GM21529 (cell line): Measurements from ENCODE around the gene BPTF.
"Not testable (repeated sequence)": the region's sequence is repeated elsewhere in the genome, so short reads cannot be mapped to it uniquely, and the experiment has no call there.

Experiments used
- ATAC-seq: cut with Tn5 transposase; IDR thresholded peaks from one replicate; pipeline ENCODE4 v1.9.1; 2021; ENCODE audit not compliant: unreplicated experiment

The BPTF gene

DNA sequence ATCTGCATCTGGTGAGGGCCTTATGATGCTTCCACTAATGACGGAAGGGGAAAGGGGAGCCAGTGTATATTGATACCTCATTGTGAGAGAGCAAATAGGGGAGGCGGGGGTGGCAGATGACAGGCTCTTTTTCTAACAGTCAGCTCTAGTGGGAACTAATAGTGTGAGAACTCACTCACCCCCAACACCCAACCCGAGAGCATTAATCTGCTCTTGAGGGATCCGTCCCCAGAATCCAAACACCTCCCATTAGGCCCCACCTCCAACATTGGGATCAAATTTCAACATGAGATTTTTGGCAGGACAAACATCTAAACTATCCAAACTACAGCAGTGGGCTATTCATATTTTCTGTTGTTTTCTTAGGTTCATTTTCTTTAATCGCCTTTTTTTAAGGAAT lies 54.4 kb downstream of the BPTF start:
- ATAC-seq, result no peak

DNA sequence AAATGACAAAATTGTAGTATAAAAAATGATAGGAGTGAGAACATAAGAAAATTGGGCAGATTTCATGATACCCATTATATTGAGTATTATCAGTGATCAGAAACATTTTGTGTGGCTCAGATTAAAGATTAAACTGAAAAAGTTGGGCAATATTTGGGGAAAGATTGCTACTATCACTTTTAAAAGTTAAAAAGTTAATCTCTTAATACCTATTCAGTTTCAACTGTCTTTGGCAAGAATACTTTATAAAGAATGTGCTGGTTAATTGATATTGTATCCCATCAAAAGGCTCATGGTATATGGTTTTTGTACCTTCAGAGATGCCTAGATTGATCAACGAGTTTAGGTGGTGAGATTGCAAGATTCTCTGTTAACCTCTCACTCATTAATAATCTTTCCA lies 55.8 kb downstream of the BPTF start:
- ATAC-seq, result no peak

DNA sequence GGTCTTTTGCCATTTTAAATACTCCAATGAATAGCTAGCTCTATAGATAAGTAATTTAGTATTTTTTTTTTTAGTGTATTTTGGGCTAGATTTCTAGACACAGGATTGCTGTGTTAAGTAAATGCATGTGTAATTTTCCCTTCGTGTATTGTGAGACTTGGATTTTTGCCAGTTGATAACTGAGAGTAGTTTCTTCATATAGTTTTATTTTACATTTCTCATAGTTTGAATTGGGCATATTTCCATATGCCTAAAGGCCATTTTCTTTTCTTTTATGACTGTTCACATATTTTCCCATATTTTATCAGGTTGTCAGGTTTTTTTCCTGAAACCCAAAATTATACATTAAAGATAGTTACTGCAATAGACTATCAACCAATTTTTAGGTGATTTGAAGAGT lies 59.4 kb downstream of the BPTF start:
- ATAC-seq, result no peak

DNA sequence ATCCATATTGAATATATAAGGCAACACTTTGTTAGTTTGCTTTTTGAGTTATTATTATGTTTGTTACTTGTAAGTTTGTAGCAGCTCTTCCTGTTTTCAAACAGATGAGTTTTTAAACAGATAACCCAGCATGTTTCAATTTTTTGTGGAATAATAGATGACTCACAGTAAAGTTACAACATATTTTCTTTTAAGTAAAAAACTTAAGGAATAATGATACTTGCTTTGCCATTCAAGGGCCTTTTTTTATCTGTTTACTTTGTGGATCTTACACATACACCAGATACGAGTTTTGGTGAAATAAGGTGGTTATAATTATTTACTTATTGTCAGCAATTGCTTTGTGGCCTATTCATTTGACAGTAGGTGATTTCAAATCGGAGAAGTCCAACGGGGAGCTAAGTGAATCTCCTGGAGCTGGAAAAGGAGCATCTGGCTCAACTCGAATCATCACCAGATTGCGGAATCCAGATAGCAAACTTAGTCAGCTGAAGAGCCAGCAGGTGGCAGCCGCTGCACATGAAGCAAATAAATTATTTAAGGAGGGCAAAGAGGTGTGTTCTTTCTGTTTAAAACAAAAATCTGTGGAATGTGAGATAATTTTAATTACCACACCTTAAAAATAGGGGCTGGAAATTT lies 66.3 kb downstream of the BPTF start:
- ATAC-seq, result no peak

DNA sequence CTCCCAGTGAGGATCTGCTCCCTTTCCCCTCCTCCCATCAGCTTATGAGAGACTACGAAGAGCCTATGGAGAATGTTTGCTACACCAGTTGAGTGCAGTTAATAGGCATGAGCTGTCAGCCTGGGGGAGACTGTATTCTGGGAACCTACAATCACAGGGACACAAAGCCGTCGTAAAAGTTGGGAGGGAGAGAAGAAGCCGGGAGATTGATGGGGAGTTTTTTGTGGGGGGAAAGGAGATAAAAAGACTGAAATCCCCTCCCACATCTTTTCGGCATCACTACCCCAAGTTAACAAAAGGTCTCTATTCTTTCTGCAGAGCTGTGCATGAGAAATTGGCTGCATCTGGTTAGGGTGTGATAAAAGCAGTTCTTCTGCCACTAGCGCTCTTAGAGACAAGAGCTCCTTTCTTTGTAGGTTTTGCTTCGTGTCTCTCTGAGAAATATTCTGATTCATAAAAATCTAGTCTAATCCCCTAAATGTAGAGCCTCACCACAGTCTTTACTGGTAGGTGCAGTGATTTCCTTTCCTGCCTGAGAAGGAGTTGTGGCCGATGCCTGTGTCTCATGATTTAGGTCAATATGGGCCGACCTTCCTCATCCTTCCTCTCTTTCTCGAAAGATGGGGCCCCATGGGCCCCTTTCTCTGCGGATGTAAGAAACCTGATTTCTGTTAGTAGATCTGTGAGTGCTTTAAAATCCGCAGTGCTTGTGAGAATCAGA lies 77.4 kb downstream of the BPTF start:
- ATAC-seq, result no peak

DNA sequence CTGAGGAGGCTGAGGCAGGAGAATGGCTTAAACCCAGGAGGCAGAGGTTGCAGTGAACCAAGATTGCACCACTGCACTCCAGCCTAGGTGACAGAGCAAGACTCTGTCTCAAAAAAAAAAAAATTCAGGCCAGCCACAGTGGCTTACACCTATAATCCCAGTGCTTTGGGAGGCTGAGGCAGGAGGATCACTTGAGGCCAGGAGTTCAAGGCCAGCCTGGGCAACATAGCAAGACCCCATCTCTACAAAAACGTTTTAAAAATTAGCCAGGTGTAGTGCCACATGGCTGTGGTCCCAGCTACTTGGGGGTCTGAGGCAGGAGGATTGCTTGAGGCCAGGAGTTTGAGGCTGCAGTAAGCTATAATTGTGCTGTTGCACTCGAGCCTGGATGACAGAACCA lies 80.0 kb downstream of the BPTF start:
- not testable (repeated sequence) for ATAC-seq

DNA sequence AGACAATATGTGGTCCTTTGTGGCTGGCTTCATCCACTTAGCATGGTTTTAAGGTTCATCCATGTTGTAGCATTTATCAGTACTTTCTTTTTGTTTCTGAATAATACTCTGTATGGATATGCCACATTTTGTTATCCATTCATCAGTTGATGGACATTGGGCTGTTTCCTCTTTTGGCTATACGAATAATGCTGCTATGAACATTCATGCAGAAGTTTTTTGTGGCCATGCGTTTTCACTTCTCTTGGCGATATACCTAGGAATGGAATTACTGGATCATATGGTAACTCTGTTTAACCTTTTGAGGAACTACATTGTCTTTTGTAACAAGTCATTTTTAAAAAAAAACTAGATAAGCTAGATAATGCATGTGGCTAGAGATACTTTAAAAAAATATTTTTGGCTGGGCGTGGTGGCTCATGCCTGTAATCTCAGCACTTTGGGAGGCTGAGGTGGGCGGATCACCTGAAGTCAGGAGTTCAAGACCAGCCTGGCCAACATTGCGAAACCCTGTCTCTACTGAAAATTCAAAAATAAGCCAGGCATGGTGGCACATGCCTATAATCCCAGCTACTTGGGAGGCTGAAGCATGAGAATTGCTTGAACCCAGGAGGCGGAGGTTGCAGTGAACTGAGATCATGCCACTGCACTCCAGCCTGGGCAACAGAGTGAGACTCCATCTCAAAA lies 85.0 kb downstream of the BPTF start:
- ATAC-seq, result not testable (repeated sequence)

DNA sequence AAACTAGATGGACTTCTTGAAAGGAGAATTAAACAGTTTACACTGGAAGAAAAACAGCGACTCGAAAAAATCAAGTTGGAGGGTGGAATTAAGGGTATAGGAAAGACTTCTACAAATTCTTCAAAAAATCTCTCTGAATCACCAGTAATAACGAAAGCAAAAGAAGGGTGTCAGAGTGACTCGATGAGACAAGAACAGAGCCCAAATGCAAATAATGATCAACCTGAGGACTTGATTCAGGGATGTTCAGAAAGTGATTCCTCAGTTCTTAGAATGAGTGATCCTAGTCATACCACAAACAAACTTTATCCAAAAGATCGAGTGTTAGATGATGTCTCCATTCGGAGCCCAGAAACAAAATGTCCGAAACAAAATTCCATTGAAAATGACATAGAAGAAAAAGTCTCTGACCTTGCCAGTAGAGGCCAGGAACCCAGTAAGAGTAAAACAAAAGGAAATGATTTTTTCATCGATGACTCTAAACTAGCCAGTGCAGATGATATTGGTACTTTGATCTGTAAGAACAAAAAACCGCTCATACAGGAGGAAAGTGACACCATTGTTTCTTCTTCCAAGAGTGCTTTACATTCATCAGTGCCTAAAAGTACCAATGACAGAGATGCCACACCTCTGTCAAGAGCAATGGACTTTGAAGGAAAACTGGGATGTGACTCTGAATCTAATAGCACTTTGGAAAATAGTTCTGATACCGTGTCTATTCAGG lies 85.9 kb downstream of the BPTF start:
- ATAC-seq, result no peak

DNA sequence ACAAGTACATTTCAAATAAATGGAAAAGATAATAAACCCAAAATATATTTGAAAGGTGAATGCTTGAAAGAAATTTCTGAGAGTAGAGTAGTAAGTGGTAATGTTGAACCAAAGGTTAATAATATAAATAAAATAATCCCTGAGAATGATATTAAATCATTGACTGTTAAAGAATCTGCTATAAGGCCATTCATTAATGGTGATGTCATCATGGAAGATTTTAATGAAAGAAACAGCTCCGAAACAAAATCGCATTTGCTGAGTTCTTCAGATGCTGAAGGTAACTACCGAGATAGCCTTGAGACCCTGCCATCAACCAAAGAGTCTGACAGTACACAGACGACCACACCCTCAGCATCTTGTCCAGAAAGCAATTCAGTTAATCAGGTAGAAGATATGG lies 86.8 kb downstream of the BPTF start:
- no peak for ATAC-seq

DNA sequence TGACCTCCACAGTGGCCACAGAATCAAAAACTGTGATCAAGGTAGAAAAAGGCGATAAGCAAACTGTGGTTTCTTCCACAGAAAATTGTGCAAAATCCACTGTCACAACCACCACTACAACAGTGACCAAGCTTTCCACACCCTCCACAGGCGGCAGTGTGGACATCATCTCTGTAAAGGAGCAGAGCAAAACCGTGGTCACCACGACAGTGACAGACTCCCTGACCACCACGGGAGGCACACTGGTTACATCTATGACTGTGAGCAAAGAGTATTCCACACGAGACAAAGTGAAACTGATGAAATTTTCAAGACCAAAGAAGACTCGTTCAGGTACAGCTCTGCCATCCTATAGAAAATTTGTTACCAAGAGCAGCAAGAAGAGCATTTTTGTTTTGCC lies 87.4 kb downstream of the BPTF start:
- ATAC-seq, result no peak

DNA sequence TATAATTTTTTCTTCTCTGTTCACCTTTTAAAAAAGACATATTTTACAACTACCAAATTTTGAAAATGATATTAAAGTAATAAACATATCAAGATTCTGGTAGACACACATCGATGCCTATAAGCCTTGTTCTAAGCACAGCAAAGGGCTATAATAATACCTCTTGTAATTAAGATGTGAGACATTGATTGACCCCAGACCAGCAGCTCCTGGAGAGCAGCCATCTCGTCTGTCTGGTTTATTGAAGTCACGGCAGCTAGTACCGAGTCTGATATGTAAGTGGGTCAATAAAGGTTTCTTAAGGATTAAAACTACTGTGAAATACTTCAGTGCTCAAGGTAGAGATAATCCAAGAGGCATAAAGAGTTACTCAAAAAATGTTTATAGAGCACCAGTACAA lies 94.9 kb downstream of the BPTF start:
- ATAC-seq, result no peak

DNA sequence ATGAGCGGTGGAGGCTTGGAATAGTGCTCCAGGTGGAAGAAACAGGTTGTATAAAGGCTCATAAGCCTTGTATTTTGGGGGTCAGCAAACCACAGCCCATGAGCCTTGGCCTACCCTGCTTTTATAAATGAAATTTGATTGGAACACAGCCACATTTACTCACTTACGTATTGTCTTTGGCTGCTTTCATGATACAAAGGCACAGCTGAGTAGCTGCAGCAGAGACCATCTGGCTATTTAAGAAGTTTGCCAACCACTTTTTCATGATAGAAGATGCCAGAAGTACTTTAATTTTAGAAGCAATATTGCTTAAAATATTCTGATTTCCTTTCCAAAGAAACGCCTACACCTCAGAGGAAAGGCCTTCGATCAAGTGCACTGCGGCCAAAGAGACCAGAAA lies 97.2 kb downstream of the BPTF start:
- ATAC-seq, result no peak

DNA sequence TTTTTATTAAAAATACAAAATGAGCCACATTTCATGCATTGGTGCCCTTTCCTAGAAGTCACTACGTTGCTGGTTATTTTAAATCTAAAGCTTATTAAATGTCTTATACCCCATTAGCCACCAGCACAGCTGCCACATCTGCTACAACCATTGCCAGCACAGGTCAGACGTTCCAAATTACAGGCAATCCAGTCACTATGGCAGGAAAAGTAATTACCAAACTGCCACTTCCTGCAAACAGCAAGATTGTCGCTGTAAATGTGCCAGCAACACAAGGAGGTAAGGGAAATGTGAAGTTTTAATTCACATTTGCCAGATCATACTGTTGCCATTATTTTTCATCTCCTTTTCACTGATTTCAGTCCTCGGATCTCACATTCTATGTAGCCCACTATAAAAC lies 103.5 kb downstream of the BPTF start:
- ATAC-seq, result not testable (repeated sequence)

DNA sequence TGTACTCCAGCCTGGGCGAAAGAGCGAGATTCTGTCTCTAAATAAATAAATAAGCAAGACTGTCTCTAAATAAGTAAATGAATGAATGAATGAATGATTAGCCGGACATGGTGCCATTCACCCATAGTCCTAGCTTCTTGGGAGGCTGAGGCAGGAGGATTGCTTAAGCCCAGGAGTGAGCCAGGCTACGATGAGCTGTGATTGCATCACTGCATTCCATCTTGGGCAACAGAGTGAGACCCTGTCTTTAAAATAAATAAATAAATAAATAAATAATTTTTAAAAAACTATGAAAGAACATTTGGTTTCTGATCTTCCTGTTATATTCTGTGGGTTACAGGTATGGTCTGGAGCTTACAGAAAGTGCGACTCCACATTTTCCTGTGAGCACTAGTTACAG lies 105.9 kb downstream of the BPTF start:
- ATAC-seq, result no peak

DNA sequence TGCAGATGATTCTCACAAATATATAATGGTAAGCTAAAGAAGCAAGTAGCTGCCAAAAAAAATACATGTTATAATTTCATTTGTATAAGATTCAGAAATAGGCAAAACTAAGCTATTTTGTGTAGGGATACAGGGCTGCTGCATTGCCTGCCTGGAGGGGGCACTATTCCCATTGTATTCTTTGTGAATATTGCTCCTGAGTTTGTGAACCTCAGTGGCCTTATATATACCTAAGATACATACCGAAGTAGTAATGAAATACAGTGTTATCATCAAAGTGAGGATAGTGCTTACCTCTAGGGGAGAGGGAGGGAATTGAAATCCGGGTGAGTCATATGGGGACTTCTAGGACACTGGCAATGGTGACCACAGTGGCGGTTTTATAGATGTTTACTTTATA lies 117.5 kb downstream of the BPTF start:
- no peak for ATAC-seq

DNA sequence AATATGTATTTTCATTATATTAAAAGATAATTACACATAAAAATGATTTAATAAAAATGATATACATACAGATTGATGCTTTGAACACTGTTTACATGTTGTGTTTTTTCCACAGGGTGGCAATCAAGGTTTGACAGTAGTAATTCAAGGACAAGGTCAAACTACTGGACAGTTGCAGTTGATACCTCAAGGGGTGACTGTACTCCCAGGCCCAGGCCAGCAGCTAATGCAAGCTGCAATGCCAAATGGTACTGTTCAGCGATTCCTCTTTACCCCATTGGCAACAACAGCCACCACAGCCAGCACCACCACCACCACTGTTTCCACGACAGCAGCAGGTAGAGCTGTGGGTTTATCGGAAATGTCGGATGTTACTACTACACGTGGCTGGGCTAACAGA lies 118.7 kb downstream of the BPTF start:
- ATAC-seq, result no peak

DNA sequence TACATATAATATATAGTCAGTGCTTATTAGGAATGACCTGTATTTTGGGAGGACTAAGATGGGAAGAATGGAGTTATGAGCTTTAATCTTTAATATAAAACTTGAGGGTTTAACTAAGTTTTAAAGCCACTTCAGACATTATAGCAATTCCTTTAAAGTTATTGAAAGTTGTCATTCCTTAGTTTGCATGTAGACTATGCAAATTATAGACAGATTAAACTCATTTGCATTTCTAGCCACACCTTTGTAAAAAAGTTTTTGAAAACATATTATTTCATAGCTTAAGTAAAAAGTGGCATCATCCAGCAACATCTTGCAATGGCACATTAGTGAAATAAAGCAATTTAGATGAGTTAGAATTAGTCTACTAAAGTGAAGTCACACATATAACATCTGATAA lies 121.2 kb downstream of the BPTF start:
- no peak for ATAC-seq

DNA sequence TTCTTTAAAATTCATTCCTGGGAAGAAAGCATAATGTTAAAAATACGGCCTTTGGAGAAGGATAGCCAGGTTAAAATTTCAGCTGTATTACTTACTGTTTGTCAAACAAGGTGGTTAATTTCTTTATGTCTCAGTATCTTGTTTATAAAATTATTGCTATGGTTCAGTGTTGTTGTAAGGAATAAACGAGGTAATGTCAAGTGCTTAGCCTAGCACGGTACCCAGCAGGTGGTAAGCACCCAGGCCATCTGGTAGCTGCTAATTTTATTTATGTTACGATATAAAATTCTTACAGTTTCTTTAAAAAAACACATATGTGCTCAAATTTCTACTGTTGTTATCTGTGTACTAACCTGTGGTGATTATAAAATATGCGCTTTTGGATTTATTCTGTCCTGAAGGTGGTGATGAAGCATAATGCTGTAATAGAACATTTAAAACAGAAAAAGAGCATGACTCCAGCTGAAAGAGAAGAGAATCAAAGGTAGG lies 122.1 kb downstream of the BPTF start:
- ATAC-seq, result no peak

DNA sequence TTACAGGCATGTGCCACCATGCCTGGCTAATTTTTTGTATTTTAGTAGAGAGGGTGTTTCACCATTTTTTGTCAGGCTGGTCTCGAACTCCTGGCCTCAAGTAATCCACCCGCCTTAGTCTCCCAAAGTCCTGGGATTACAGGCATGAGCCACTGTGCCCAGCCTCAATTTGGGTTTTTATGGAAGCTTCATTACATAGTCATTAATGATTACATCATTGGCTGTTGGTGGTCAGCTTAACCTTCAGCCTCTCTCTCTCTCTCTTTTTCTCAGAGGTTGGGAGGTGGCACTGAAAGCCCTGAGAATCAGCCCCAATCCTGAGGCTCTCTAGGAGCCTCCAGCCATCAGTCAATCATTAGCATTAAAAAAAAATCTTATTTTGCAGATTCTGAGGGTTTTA lies 125.6 kb downstream of the BPTF start:
- no peak for ATAC-seq

DNA sequence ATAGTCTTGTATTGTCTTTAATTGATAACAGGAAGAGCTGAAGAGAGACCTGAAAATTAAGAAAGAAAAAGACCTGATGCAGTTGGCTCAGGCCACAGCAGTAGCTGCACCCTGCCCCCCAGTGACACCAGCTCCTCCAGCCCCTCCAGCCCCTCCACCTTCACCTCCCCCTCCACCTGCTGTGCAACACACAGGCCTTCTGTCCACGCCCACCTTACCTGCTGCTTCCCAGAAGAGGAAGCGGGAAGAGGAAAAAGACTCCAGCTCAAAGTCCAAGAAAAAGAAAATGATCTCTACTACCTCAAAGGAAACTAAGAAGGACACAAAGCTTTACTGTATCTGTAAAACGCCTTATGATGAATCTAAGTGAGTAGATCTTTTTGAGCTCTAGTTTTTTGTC lies 134.2 kb downstream of the BPTF start:
- ATAC-seq, result no peak

DNA sequence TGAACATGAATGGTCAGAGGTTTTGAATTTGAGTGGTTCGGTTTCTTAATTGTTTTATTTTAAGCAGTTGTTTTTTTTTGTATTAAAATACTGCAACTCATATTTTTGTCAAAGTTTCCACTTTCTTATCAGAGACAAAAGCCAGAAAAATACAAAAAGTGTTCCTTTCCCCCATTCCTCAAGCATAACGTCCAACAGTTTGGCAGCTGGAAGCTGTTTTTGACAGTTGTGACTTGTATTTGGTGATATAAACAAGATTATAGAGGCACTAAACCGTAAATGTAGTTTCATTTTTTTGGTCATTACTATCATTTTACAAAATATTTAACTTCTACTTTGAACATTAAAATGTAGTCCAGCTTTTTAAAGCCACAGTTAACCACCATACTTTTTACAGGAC lies 135.0 kb downstream of the BPTF start:
- ATAC-seq, result not testable (repeated sequence)

DNA sequence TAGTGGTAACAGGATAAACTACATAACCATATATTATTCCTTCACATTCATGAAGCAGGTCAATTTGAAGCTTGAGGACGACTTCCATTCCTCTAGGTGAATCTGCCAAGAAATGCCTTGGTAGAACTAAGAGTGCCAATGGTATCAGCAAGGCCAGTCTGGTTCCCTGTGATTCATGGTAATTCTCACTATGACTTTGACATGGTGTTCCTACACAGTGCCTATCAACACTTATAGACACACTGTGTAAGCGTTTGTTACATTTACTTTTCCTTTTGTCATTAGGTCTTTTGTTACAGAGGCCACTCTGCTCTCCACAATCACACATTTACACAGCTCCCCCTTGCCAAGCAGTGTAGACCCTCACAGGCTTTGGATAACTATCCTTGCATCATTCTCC lies 136.9 kb downstream of the BPTF start:
- not testable (repeated sequence) for ATAC-seq
